T-helper 17 cell (primary cell): Measurements from ENCODE around the gene PPP3CA. TPM values are rescaled to one million over a fixed set of nuclear protein-coding genes. Genes with fewer than 3 reads are reported as not detected.
"Not testable (repeated sequence)": the region's sequence is repeated elsewhere in the genome, so short reads cannot be mapped to it uniquely, and the experiment has no call there.

ENCODE experiments used
- ATAC-seq: fragments of 150-1000 bp; cut with Tn5 transposase; 2 replicates; pipeline ENCODE4 v1.10.0; 2021; ENCODE audit warnings: mild to moderate bottlenecking, moderate library complexity
- DNase-seq, 3 donors: peaks; one replicate each; pipeline versions ENCODE4 v3.0.0 to v3.0.0-alpha.2; 2020 to 2021
- H3K9me3 ChIP-seq: one replicate; pipeline ENCODE4 v1.7.0; 2013; ENCODE audit warnings: low read length, mild to moderate bottlenecking; ENCODE audit not compliant: control insufficient read depth, poor library complexity, severe bottlenecking
- H3K27ac Mint-ChIP-seq: one replicate; pipeline ENCODE4 v1.8.0; 2022; ENCODE audit warnings: mild to moderate bottlenecking, moderate library complexity, mixed read lengths
- H3K27me3 Mint-ChIP-seq: one replicate; pipeline ENCODE4 v1.8.0; 2022; ENCODE audit warnings: mixed read lengths
- H3K36me3 Mint-ChIP-seq: one replicate; pipeline ENCODE4 v1.8.0; 2022; ENCODE audit warnings: low read depth, mixed read lengths
- H3K4me1 Mint-ChIP-seq: one replicate; pipeline ENCODE4 v1.8.0; 2022; ENCODE audit warnings: mild to moderate bottlenecking, mixed read lengths
- H3K4me3 Mint-ChIP-seq: one replicate; pipeline ENCODE4 v1.8.0; 2022; ENCODE audit warnings: mild to moderate bottlenecking, moderate library complexity, mixed read lengths
- total RNA-seq, 4 donors: library from RNA in 2 of 4; stranded (reverse) in 2 of 4; gene quantifications; one replicate each; pipeline ENCODE4 v1.2.3 and lab custom pipeline; 2022 to 2026

Gene PPP3CA
- total RNA-seq, 2 donors from 2014 or later: 28.4 to 36.9 TPM

DNA sequence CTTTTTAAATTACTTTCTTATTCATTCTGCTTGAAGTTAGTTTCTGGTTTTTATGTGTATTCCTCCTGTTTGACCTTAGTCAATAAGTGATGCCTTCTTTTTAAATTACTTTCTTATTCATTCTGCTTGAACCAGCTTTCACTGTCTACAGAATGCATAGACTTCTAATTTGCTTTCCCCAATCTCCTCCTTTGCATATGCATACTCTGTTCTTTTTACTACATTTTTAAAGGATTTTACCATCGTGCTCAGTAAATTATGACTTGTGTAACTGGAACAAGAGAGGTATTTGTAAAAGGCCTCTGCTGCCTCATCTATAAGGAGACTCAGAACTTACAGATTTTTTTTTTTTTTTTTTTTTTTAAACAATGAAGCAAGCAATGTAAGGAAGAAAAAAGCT is 228.7 kb downstream of the PPP3CA start:
- ATAC-seq: no peak
- H3K36me3 Mint-ChIP-seq: peaks cover 2% of the 10 kb centered on the region
- peaks cover 11% of the 10 kb centered on the region for H3K4me1 Mint-ChIP-seq
- H3K4me3 Mint-ChIP-seq: no peak overlapping the region
- no peaks in the 10 kb centered on the region for H3K27me3 Mint-ChIP-seq
- DNase-seq: no peak
- H3K9me3 ChIP-seq: no peaks in the 10 kb centered on the region
- H3K27ac Mint-ChIP-seq: no peak overlapping the region

DNA sequence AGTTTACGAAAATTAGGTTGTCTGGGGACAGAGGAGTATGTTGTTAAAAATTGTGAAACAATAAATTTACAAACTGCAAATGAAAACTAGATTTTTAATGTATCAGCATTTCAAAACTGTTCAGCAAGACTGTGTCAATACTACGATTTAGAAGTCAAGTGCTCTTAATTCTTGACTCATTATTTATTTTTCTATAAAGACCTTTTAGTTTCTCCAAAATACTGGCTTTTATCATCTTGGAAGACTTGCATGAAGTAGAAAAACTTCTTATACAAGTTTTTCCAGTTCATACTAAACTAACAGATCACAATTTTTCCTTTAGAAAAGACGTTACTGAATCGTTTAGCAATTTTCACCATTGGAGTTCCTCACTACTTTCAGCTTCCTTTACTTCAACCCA is 231.4 kb downstream of the PPP3CA start:
- peaks cover 6% of the 10 kb centered on the region for H3K4me1 Mint-ChIP-seq
- no peak overlapping the region for H3K4me3 Mint-ChIP-seq
- no peak for DNase-seq
- ATAC-seq: no peak
- H3K27ac Mint-ChIP-seq: no peak overlapping the region
- H3K9me3 ChIP-seq: no peaks in the 10 kb centered on the region
- H3K27me3 Mint-ChIP-seq: no peaks in the 10 kb centered on the region
- no peaks in the 10 kb centered on the region for H3K36me3 Mint-ChIP-seq

DNA sequence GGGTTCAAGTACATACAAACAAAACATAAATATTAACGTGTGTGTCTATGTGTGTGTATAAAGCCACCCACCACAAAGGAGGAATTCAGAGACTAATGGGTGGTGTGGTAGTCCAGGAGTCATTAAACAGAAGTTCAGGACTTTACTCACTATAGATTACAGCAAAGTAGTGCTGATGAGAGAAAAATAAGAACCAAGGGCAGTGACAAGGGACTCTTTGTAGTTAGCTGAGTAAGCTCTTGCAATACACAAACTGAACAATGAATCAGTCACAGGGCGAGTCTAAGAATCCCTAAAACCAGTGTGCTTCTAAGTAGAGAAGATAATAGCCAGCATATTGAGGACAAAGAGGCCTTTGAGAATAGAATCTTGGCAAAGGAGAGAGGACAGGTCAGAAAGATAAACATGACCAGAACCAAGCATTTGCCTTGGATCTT is 232.4 kb downstream of the PPP3CA start:
- no peak overlapping the region for H3K27ac Mint-ChIP-seq
- H3K4me3 Mint-ChIP-seq: no peak overlapping the region
- H3K27me3 Mint-ChIP-seq: no peaks in the 10 kb centered on the region
- H3K36me3 Mint-ChIP-seq: no peaks in the 10 kb centered on the region
- ATAC-seq: no peak
- H3K9me3 ChIP-seq: no peaks in the 10 kb centered on the region
- DNase-seq: no peak
- H3K4me1 Mint-ChIP-seq: peaks cover 6% of the 10 kb centered on the region

DNA sequence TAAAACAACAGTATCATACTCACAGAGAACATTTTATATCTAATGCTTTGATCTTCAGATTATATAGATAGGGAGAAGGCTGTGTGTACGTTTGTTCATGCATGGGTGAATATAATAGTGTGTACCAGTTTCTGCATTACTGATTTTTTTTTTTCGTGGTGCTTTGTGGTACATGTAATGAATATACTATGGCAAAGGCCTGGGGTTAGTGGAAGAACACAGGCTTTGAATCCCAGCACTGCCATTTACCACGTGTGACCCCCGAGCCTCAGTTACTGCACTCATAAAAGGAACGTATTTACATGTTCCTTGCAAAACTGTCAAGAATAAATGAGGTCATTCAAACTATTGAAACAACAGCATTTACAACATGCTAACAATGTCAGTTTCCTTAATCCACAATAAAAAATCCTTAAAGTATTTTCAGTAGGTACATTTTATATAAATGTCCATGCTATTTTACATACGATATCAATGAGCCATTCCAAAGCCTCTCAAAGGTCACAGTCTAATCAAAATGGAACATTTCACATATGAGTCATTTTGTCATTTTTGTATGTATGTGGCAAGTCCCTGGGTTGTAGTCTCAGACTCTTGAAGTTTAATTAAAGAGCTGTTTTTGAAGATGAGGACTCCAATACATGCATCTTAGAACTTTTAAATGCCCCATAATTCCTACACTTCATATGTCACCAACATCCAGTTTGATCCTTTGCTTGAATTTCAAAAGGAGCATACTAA is 242.8 kb downstream of the PPP3CA start:
- H3K27me3 Mint-ChIP-seq: no peaks in the 10 kb centered on the region
- H3K4me1 Mint-ChIP-seq: peaks cover 19% of the 10 kb centered on the region
- DNase-seq: no peak
- H3K4me3 Mint-ChIP-seq: no peak overlapping the region
- no peaks in the 10 kb centered on the region for H3K9me3 ChIP-seq
- ATAC-seq: no peak
- H3K36me3 Mint-ChIP-seq: no peaks in the 10 kb centered on the region
- peak overlapping the region; percentile 32 for H3K27ac Mint-ChIP-seq

DNA sequence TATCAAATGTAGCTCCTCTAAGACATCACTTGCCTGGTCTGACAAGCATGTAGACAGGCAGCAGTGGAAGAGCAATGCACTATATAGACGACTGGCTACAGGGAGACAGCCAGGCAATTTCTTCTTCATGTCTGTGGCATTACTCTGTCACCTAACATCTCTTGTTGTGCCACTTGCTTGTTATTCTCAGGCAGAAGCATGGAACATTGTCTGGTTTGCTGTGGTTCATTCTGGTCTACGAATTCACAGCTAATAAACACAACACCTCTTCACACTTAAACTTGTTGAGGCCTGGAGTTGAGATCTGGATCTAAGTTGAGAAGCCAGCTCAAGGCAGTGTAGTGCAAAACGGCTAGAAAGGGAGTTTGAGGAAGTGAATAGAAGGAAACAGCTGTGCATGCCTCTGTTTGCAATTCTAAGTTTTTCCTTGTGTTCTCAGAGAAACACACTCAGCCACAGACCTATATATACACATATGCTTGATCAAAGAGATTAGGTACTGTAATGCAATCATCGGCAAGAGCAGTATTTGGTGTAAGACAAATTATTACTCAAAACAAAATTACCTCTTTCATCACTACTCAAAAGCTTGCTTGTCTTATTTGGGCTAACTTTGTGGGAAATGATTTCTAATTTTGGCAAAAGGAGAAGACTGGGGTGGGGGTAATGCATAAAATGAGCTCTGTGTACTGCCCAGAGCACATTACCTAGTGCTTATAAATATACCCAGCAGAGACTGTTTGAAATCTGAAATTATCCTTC is 243.8 kb downstream of the PPP3CA start:
- H3K4me3 Mint-ChIP-seq: peak overlapping the region; percentile 41
- no peaks in the 10 kb centered on the region for H3K27me3 Mint-ChIP-seq
- ATAC-seq (peak; percentile 55), DNase-seq (no peak)
- no peaks in the 10 kb centered on the region for H3K36me3 Mint-ChIP-seq
- H3K9me3 ChIP-seq: no peaks in the 10 kb centered on the region
- H3K27ac Mint-ChIP-seq: no peak overlapping the region
- H3K4me1 Mint-ChIP-seq: peaks cover 19% of the 10 kb centered on the region

DNA sequence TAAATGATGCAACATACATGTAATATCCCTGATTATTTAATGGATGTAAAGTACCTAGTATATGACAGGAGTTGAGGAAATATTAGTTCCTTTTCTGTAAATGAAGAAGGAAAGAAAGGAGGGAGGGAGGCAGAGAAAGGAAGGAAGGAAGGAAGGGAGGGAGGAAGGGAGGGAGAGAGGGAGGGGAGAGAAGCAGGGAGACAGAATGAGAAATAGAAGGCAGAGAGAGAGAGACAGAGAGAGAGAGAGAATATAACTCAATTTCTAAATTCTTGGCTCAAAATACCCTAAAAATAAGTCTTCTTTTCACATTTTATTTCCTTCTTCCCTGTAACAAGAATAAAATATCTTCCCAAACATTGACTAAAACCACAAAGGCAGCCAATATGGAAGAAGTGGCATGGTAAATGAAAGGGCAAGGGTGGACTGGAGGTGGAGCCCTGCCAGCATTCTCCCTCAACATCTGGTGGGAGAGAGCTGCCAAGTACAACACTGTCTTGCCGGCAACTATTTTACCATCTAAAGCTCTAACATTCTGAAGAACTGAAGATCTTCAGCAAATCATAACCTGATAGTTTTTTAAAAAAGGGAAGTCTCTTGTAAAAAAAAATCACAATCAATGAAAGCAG is 245.1 kb downstream of the PPP3CA start:
- peaks cover 19% of the 10 kb centered on the region for H3K4me1 Mint-ChIP-seq
- H3K27ac Mint-ChIP-seq: no peak overlapping the region
- ATAC-seq: no peak
- no peak for DNase-seq
- H3K27me3 Mint-ChIP-seq: no peaks in the 10 kb centered on the region
- no peaks in the 10 kb centered on the region for H3K9me3 ChIP-seq
- H3K4me3 Mint-ChIP-seq: no peak overlapping the region
- H3K36me3 Mint-ChIP-seq: no peaks in the 10 kb centered on the region

DNA sequence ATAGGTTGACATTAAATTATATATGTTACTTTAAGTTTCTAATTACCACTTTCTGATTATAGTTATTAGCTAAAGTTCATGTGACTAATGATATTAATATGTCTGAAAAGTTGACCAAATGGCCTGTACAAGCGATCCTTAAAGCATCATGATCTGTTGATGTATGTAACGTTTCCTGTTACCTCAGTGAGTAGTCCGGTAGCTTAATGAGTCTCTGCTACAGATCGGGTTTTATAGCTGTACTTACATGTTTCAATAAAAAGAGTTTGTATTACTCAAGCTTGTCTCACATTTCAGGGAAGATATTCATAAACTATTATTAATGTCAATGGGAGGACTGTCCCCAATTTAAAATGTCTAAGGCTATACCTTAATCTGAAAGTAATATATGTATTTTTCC is 246.3 kb downstream of the PPP3CA start:
- Mint-ChIP-seq H3K27ac (no peak overlapping the region), H3K36me3 (no peaks in the 10 kb centered on the region), H3K27me3 (no peaks in the 10 kb centered on the region), H3K4me3 (no peak overlapping the region), H3K4me1 (peaks cover 16% of the 10 kb centered on the region)
- no peaks in the 10 kb centered on the region for H3K9me3 ChIP-seq
- no peak for ATAC-seq
- no peak for DNase-seq

DNA sequence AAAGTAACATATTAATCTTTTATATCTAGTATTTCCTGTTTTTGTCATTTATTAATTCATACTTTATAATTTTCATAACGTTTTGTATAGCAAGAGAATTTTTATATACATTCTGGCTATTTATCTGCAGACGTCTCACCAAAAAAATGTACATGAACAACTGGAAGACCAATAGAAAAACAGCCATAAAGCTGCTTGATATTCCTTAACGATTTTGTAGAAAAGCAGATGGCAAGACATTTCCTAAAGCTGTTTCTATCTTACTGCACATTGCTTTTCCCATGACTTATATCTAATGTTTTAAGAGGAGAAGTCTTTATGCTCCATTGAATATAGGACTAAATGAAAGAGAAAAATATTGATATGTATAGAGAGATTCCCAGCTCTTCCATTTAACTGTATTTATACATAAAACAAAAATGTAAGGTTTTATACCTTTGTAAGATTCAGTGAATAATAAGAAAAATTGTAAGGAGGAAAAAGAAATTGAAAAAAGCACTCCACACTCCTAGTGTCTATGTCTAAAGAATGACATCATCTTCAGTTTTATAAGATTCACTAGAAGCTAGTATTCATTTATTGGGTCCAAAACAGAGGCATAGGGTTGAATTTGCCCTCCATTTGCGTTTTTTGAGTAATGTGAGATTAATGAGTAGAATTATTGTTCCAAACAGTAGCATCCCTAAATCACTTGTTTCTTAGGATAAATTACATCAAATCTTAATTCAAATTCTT is 248.5 kb downstream of the PPP3CA start:
- Mint-ChIP-seq H3K27me3 (no peaks in the 10 kb centered on the region), H3K4me1 (peaks cover 7% of the 10 kb centered on the region), H3K27ac (no peak overlapping the region), H3K4me3 (no peak overlapping the region), H3K36me3 (peaks cover 3% of the 10 kb centered on the region)
- no peak for ATAC-seq
- H3K9me3 ChIP-seq: no peaks in the 10 kb centered on the region
- no peak for DNase-seq

DNA sequence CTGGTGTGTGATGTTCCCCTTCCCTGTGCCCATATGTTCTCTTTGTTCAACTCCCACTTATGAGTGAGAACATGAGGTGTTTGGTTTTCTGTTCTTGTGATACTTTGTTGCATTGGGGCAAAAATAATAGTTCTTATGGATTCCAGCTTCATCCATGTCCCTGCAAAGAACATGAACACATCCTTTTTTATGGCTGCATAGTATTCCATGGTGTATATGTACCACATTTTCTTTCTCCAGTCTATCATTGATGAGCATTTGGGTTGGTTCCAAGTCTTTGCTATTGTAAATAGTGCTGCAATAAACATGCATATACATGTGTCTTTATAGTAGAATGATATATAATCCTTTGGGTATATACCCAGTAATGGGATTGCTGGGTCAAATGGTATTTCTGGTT is 254.7 kb downstream of the PPP3CA start:
- H3K36me3 Mint-ChIP-seq: peaks cover 17% of the 10 kb centered on the region
- not testable (repeated sequence) for H3K4me3 Mint-ChIP-seq, H3K27ac Mint-ChIP-seq, H3K27me3 Mint-ChIP-seq, ATAC-seq, H3K4me1 Mint-ChIP-seq, H3K9me3 ChIP-seq, DNase-seq

DNA sequence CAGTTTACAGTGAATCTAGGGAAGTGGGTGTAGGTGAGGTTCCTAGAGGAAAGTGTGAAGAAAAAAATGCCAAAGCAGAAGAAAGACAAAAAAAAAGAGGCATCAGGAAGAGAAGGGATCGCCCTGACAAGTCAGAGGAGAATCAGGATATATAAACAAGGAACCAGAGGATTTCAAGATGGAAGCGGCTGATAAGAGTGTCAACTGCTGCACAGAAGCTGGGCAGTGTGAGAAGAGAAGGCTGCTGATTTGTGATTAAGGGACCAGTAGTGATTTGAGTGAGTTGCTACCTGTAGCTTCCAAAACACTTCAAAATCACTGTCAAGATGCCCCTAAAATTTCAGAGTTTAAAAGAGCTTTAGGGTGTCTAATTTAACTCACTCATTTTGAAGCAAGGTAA is 258.2 kb downstream of the PPP3CA start:
- Mint-ChIP-seq H3K27ac (no peak overlapping the region), H3K27me3 (no peaks in the 10 kb centered on the region), H3K36me3 (peaks cover 21% of the 10 kb centered on the region), H3K4me3 (no peak overlapping the region), H3K4me1 (peaks cover 12% of the 10 kb centered on the region)
- no peaks in the 10 kb centered on the region for H3K9me3 ChIP-seq
- DNase-seq (no peak), ATAC-seq (no peak)

DNA sequence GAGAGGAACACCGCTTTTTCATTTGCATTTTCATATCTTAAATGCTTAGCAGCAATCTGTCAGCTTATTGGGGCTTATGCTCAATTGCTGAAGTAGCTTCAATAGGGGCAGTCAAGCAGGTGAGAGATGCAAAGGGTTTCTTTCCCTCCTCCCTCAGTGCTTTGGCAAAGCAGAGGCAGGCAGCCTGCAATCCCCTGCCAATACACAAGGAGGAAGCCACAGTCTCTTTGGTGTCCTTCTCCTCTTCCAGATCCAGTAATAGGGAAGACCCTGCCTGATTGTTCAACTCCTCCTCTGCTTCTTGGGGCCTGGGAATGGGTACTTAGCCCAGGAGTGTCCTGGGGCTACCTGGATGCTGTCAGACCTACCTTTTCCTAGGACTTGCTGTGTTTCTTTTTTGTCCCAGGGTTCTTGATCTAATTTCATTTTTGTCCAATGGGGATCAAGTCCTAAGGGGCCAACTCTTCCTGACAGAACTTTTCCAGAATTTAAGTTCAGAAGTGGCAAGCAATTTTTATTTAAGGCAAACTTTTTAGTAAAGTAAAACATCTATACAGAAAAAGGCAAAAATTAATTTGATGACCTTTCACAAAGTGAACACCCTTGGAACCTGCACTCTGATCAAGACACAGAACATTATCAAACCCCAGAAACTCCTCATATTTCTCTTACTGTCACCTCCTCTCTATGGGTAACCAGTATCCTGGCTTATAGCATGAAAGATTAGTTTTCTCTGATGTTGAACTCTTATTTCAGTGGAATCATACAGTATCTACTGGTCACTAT is 260.3 kb downstream of the PPP3CA start:
- ATAC-seq: no peak
- no peak overlapping the region for H3K27ac Mint-ChIP-seq
- no peaks in the 10 kb centered on the region for H3K9me3 ChIP-seq
- H3K27me3 Mint-ChIP-seq: no peaks in the 10 kb centered on the region
- peaks cover 17% of the 10 kb centered on the region for H3K36me3 Mint-ChIP-seq
- H3K4me3 Mint-ChIP-seq: no peak overlapping the region
- DNase-seq: no peak
- H3K4me1 Mint-ChIP-seq: peaks cover 12% of the 10 kb centered on the region

DNA sequence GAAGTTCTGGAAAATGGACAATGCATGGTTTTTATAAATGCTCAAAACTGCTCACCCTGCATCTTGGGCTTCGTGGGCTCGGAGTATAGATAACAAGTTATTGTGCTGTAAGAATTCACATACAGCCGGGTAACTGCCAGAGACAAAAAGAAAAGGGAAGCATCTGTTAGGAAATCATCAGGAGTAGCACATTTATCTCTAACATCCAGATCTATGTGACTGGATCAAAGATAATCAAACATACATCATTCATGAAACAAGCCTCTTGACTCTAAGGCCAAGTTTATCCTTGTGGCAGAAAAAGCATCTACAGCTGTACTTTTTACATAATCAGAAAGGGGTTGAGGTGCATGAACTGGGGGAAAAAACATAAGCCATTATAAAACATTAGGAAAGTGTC is 264.2 kb downstream of the PPP3CA start:
- Mint-ChIP-seq H3K4me3 (no peak overlapping the region), H3K27ac (no peak overlapping the region), H3K36me3 (peaks cover 12% of the 10 kb centered on the region), H3K4me1 (peaks cover 10% of the 10 kb centered on the region), H3K27me3 (no peaks in the 10 kb centered on the region)
- no peak for DNase-seq
- ATAC-seq: no peak
- H3K9me3 ChIP-seq: no peaks in the 10 kb centered on the region
